Upper lobe of left lung (tissue), 4 donors: ENCODE data around the gene SPESP1.

Experiments
- CTCF ChIP-seq, 6 experiments: fragments of 450-650 bp in 4 of 6; fragments of 200-600 bp in 2 of 6; sonication (generic) in 2 of 6; IDR thresholded peaks; one replicate each; pipeline ENCODE4 v1.5.1; 2016 to 2019; ENCODE audit warnings: antibody characterized with exemption in 6 of 6
- EP300 ChIP-seq, 4 donors: sonication (generic); formaldehyde crosslinking; IDR thresholded peaks; one replicate each; pipeline ENCODE4 v1.5.1; 2017; ENCODE audit warnings: antibody characterized with exemption in 4 of 4, control low read depth in 2 of 4
- POLR2A ChIP-seq, 4 donors: fragments of 450-650 bp; IDR thresholded peaks; one replicate each; pipeline ENCODE4 v1.5.1; 2016 to 2017; ENCODE audit warnings: antibody characterized with exemption in 4 of 4, mild to moderate bottlenecking in 2 of 4
- POLR2AphosphoS5 ChIP-seq, 2 donors: sonication (generic); formaldehyde crosslinking; IDR thresholded peaks; one replicate each; pipeline ENCODE4 v1.5.1; 2017; ENCODE audit warnings: antibody characterized with exemption in 2 of 2

- TF ChIP-seq EP300 (IDR thresholded peaks at IDR 0.05) (no peak), CTCF (IDR thresholded peaks at IDR 0.05) (no peak), POLR2A (IDR thresholded peaks at IDR 0.05) (no peak), POLR2AphosphoS5 (IDR thresholded peaks at IDR 0.05) (no peak)
These were observed 56.0 kb downstream of the SPESP1 start for GRCh38 chr15:68986322-68986721.
